GM08714 (cell line): ENCODE measurements around the gene PRKCA.
"Not testable (repeated sequence)": the region's sequence is repeated elsewhere in the genome, so short reads cannot be mapped to it uniquely, and the experiment has no call there.

ENCODE experiments used
- H3K4me3 ChIP-seq: fragments of 200-500 bp; sonication (Bioruptor generic); 2 replicates; pipeline ENCODE4 v1.5.1; 2014; ENCODE audit warnings: mild to moderate bottlenecking, low read length, inconsistent platforms
- ZNF274 ChIP-seq: IDR thresholded peaks from 2 replicates; pipeline ENCODE4 v1.6.1; 2012; ENCODE audit warnings: mild to moderate bottlenecking, low read depth, low read length

Gene PRKCA

DNA sequence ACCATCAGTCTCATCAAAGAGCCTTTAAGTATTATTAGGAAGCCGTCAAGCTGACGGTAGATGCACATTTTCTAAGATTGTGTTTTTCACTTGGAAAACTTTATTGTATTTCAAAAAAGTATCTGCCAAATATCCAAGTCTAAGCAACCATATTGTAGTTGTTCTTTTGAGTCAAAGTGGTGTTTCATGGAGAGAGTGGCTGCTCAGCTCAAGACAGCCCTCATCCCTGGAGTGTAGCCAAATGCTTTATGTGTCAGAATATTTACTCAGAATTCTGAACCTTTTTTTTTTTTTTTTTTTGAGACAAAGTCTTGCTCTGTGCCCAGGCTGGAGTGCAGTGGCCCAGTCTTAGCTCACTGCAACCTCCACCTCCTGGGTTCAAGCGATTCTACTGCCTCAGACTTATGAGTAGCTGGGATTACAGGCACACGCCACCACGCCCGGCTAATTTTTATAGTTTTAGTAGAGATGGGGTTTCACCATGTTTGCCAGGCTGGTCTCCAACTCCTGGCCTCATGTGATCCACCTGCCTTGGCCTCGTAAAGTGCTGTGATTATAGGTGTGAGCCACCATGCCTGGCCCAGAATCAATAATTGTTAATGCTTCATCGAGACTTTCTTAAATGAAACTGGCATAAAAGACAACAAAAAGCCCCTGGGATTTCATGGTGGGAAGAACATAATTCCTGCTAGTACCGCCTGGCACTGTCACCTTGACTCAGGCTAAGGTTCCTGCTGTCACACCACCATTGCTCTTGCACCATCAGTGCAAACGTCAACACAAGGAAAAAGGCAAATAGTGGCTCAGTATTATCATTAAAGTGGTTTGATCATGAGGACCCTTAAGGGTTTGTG lies 45.5 kb downstream of the PRKCA start:
- TF ChIP-seq ZNF274: no peak
- no peak overlapping the region for H3K4me3 ChIP-seq

DNA sequence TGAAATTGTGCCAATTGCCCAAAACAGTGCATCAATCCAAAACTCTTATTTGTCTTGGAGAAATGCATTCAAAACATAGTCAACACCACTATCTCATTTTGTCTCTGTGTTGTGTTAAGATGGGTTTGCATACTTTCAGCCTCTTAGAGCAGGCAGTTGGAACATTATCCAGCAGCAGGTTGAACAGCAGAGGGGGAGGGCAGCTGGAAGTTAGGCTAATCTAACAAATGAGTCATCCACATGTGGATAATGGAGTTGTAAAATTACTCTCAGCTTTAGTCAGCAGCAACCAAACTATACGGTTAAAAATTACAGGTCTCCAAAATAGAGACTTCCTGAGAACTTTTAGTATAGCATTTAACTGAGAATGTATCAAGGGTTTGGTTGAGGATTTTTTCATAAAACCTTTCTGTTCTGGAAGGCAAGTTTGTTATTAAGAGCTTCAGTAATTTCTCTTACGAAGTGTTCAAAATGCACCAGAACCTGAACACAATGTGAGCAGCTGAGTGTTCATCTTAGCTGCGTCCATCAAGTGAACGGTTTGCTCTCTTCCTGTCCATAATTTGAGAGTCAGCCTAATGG lies 46.3 kb downstream of the PRKCA start:
- H3K4me3 ChIP-seq: no peak overlapping the region
- no peak for TF ChIP-seq ZNF274

DNA sequence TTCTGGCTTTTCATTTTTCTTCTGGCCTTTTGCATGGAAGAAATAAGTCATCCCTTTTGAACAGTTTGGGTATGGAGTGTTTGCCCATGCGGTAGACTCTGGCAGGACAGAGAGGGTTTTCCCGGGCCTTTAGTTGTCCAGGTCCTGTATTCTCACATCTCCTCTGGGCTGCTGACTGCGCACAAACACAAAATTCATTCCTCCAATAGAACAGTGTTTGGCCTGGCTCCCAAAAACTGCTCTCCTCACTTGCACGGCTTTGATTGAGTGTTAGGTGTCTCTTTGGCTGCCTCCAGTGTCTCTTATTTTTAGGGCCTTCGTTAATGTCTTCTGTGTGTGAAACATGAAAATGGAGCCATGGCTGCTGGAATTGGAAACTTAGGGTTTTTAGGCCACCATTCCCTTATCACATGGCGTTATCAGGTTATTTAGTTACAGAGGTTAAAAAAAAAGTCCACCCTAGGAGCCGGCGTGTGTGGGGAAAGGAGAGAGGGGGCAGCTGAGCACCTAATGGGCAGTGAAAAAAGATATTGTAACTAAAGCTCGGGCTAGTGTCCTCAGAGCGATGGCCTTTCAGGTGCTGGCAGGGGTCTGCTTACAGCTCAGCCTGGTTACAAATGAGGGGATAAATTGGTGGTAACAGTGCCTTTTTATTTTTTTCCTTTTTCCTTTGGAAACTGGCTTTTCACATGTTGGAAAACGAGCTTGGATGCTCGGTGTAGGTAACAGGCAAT lies 47.3 kb downstream of the PRKCA start:
- TF ChIP-seq ZNF274: no peak
- no peak overlapping the region for H3K4me3 ChIP-seq

DNA sequence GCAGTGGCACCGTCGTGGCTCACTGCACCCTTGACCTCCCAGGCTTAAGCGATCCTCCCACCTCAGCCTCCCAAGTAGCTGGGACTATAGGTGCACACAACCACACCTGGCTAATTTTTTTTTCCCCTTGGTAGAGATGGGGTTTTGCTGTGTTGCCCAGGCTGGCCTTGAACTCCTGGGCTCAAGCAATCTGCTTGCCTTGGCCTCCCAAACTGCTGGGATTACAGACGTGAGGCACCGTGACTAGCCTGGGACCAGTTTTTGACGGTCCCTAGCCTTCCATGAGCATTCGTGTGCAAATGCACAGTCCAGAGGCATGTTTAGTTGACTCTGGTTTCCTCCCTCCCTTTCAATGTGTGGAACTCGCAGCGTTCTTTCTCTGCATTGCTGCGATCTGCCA lies 48.2 kb downstream of the PRKCA start:
- H3K4me3 ChIP-seq: not testable (repeated sequence)

DNA sequence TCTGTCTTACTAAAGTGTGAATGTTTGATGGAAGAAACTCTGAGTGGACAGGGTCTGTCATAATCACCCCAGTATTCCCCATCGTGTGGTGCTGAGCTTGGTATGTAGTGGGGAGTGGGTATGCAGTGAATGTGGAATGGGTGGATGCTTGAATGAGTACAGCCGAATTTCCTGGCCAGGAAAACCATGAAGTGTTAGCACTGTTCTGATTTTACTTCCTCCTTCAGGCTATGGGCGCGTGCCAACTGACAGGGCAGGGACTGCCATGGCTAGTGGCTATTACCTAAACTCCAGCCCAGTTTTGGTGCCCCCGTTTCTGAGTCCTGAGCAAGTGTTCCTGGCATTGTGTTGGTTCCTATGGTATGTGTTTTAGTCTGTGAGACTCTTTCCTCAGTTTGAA lies 48.6 kb downstream of the PRKCA start:
- TF ChIP-seq ZNF274: no peak
- H3K4me3 ChIP-seq: no peak overlapping the region

DNA sequence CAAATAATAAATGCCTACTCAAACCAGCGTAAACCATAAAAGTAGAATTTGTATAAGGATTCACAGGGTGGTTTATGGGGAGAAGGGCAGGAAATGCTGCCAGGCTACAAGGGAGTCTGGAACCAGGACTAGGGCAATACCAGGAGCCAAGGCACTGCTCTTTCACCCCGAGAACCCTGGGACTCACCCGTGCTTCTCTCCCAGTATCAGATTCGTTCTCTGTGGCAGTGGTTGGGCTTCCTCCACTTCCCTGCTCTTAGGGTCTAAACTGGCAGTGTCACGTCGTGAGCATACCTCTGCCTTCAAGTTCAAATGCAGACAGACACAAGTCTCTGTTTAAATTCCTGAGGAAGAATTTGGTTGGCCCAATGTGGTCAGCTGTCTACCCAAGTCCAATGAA lies 49.3 kb downstream of the PRKCA start:
- no peak overlapping the region for H3K4me3 ChIP-seq

DNA sequence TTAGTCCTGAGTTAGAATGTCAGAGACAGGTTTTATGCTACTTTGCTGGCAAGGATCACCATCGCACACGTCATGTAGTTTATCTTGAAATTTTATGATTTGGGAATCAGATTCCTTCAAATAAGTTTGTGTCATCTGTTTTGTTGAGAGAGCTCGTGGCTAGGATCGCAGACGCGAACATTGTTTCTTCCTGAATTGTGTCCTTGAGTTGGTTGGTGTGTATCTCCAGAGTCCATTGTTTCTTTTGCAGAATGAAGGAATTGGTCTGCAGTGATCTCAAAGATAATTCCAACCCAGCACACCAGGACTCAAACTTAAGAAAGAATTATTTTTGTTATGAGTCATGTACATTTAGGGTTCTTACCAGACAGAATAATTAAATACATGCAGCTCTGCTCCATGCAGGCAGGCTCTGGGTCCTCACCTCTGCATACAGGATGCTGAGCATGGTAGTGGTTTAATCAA lies 51.6 kb downstream of the PRKCA start:
- no peak for TF ChIP-seq ZNF274
- no peak overlapping the region for H3K4me3 ChIP-seq

More for the DNA sequence above, 49.3 kb downstream of the PRKCA start:
- TF ChIP-seq ZNF274: no peak

DNA sequence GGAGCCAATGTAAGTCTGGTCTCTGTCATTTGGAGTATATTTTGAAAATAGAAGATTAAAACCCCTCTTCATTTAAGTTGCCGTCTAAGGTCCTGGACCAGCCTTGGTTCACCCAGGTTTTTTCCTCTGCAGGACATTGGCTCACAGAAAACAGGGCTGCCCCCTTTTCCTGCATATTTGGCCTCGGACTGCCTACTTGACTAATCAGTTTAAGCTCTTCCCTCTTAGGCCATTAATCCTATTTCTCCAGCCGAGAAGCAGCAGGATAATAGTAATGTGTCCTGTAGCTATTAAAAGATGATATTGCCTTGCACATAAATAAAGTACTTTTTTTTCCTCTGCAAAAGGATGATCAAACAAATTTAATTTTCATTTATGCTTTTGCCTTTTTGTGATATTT lies 52.1 kb downstream of the PRKCA start:
- H3K4me3 ChIP-seq: no peak overlapping the region
- TF ChIP-seq ZNF274: no peak

DNA sequence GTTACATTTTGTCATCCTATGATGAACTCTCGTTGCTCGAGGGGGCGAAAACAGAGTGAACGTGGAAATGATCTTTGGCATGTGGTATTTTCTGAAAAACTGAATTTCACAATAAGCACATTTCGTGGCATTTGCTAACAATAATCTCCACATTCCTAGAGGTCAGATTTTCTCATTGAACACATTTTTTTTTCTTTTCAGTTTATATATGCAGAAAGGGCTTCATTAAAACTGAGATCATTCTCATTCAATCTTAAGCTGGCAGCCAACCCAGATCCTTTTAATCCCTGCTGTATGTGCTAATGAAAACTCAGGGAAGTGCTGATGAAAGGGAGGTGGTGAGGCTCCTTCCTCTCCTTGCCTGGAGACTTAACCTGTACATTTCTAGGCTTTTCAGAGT lies 52.6 kb downstream of the PRKCA start:
- TF ChIP-seq ZNF274: no peak
- no peak overlapping the region for H3K4me3 ChIP-seq

DNA sequence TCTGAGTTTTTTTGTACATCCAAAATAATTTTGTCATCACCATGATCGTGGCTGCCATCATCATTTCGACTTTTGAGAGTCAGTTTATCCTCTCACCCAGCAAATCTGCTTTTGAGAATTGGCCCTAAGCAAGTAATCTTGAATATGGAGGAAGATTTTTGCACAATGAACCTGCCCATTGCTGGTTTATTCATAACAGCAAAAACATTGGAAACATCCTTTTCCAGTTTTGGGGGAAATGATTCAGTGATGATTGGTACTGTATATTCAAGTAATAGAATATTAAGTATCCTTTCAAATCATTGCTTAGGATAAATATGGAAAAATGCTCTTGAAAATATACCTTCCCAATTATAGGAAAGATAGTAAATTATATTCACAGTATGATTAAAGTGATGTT lies 53.1 kb downstream of the PRKCA start:
- no peak overlapping the region for H3K4me3 ChIP-seq
- no peak for TF ChIP-seq ZNF274

DNA sequence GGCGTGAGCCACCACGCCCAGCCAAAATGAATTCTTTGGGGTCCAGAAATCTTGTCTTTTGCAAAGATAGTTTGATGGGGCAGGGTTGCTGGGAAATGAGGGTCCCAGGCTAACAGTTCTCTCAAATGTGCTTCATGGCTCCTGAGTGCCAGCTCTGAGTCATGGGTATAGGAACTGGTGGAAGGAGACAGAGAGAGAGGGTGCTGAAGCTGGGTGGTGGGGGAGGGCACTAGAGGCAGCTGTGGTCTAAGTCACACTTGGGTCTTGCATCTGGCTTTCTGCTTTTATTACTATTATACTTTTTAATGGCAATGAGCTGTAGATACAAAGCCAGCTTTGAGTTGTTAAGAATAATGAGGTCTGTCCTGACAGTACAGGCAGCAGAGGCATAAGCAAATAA lies 54.6 kb downstream of the PRKCA start:
- no peak overlapping the region for H3K4me3 ChIP-seq
- no peak for TF ChIP-seq ZNF274

DNA sequence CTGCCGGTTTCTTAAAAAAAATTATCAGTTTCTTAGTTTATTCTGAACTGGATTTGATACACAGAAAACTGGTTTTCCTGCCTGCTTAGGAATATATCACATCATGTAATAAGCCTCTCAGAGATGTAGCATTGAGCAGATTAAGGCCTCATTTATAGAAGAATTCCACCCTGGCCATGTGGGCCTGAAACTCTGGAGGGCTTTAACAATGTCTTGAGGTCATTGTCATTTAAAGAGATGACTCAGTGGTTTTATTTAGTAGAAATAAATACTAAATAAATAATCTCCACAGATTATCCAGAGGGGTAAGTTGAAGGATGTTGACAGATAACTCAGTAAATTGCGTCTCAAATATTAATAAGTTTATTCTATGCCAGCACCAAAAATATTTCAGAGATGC lies 56.9 kb downstream of the PRKCA start:
- no peak for TF ChIP-seq ZNF274
- H3K4me3 ChIP-seq: no peak overlapping the region

DNA sequence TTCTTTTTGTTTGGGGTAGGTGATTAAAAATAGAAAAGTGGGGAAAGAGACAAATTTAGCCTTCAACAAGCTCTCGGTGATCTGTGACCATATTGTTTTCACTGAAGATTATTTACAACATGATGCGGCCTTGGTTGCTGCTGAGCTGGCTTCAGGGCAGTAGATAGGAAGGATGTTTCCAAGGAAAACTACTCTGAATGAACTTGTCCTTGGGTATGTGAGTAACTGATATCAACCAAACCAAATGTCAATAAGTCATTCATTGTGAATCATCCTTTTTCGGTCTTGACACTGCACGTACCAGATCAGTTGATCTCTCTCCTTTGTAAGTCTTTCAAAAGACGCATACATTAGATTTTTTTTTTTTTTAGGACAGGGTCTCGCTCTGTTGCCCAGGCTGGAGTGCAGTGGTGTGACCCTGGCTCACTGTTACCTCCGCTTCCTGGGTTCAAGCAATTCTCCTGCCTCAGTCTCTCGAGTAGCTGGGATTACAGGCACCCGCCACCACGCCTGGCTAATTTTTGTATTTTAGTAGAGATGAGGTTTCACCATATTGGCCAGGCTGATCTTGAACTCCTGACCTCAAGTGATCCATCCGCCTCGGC lies 58.6 kb downstream of the PRKCA start:
- not testable (repeated sequence) for H3K4me3 ChIP-seq

DNA sequence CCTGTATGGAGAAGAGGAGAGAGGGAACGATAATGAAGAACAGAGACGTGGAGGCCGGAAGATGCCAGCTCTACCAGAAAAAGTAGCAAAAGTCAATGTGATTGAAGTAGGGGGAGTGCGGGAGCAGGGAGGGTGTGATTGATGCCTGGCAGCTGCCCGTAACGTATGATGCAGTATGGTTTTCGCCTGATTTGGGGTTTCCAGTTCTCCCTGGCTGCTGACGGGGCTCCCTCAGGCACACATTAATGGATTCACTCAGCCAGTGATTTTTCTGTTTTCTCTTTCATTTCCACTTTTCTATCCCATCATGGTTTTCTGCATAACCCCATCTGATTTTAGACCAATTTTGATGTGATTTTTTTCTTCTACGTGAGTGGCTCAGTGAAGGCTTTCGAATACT lies 62.1 kb downstream of the PRKCA start:
- H3K4me3 ChIP-seq: no peak overlapping the region
- TF ChIP-seq ZNF274: no peak
